HEK293 (cell line): ENCODE measurements around the gene DCP1A.
A peak's percentile ranks its signal among the peaks of the same experiment; 100 is the strongest.

Source experiments
- CTCF ChIA-PET: fragments of 350-600 bp; formaldehyde crosslinking; extraction: SDS; loops from one replicate; lab custom pipeline; 2021; ENCODE audit warnings: antibody characterized with exemption; lab: Yijun Ruan, JAX
- POLR2A ChIA-PET: fragments of 300-600 bp; formaldehyde crosslinking; extraction: SDS; loops from one replicate; lab custom pipeline; 2020; ENCODE audit warnings: antibody characterized with exemption, inconsistent platforms; lab: Yijun Ruan, JAX
- H3K27ac ChIP-seq: fragments of 200-500 bp; sonication (Bioruptor generic); 2 replicates; pipeline ENCODE4 v1.5.1; 2014; ENCODE audit warnings: low read depth, low read length, control low read depth, inconsistent platforms; ENCODE audit errors: extremely low read depth
- H3K36me3 ChIP-seq, 2 experiments: fragments of 200-500 bp in 1 of 2; sonication (Bioruptor generic) in 1 of 2; 1 replicate in 1 of 2; 2 replicates in 1 of 2; pipeline ENCODE4 v1.5.1; 2014 to 2017; ENCODE audit warnings: inconsistent platforms in 2 of 2, low read length in 2 of 2; ENCODE audit not compliant: control insufficient read depth in 2 of 2, insufficient read depth in 1 of 2
- H3K4me1 ChIP-seq: fragments of 200-500 bp; sonication (Bioruptor generic); 2 replicates; pipeline ENCODE4 v1.5.1; 2014; ENCODE audit warnings: mild to moderate bottlenecking, low read length, inconsistent platforms; ENCODE audit not compliant: control insufficient read depth, insufficient read depth
- H3K4me3 ChIP-seq: 2 replicates; pipeline ENCODE4 v1.5.1; 2011; ENCODE audit warnings: low read depth, mild to moderate bottlenecking, control low read depth, low read length, moderate library complexity
- H3K9me3 ChIP-seq: fragments of 200-500 bp; sonication (Bioruptor generic); 2 replicates; pipeline ENCODE4 v1.5.1; 2014; ENCODE audit warnings: low read depth, low read length, inconsistent platforms; ENCODE audit not compliant: control insufficient read depth, insufficient read depth
- ATF2 ChIP-seq: fragments of 450-650 bp; formaldehyde crosslinking; IDR thresholded peaks from 2 replicates; pipeline ENCODE4 v1.5.1; 2016; ENCODE audit warnings: missing biosample characterization, missing genetic modification characterization, low read depth
- CTCF ChIP-seq: fragments of 450-650 bp; formaldehyde crosslinking; IDR thresholded peaks from 2 replicates; pipeline ENCODE4 v1.5.1; 2016; ENCODE audit warnings: missing biosample characterization, missing genetic modification characterization
- KLF8 ChIP-seq: fragments of 450-650 bp; formaldehyde crosslinking; IDR thresholded peaks from 2 replicates; pipeline ENCODE4 v1.5.1; 2016; ENCODE audit warnings: missing biosample characterization, missing genetic modification characterization
- KLF9 ChIP-seq: fragments of 450-650 bp; formaldehyde crosslinking; IDR thresholded peaks from 2 replicates; pipeline ENCODE4 v1.5.1; 2016; ENCODE audit warnings: missing biosample characterization, missing genetic modification characterization, low read depth
- SALL2 ChIP-seq: fragments of 450-650 bp; formaldehyde crosslinking; IDR thresholded peaks from 2 replicates; pipeline ENCODE4 v1.5.0; 2017; ENCODE audit warnings: missing biosample characterization, mild to moderate bottlenecking, missing genetic modification characterization, borderline replicate concordance
- SETDB1 ChIP-seq: IDR thresholded peaks from one replicate; pipeline ENCODE4 v1.6.1; 2017; ENCODE audit warnings: mild to moderate bottlenecking, low read length, moderate library complexity, mixed read lengths; ENCODE audit not compliant: insufficient read length
- WT1 ChIP-seq: fragments of 450-650 bp; formaldehyde crosslinking; IDR thresholded peaks from 2 replicates; pipeline ENCODE4 v1.5.1; 2016; ENCODE audit warnings: missing biosample characterization, missing genetic modification characterization
- YY1 ChIP-seq: fragments of 450-650 bp; formaldehyde crosslinking; IDR thresholded peaks from 2 replicates; pipeline ENCODE4 v1.5.1; 2018; ENCODE audit warnings: missing biosample characterization, missing genetic modification characterization
- ZBTB21 ChIP-seq: fragments of 450-650 bp; formaldehyde crosslinking; IDR thresholded peaks from 2 replicates; pipeline ENCODE4 v1.5.1; 2017; ENCODE audit warnings: missing biosample characterization, missing genetic modification characterization
- ZBTB26 ChIP-seq: fragments of 450-650 bp; formaldehyde crosslinking; optimal IDR thresholded peaks from 2 replicates; pipeline ENCODE3; 2016; ENCODE audit warnings: missing biosample characterization, mild to moderate bottlenecking, missing genetic modification characterization
- ZBTB49 ChIP-seq: fragments of 450-650 bp; formaldehyde crosslinking; IDR thresholded peaks from 2 replicates; pipeline ENCODE4 v1.5.1; 2016; ENCODE audit warnings: missing biosample characterization, missing genetic modification characterization, low read depth
- ZEB2 ChIP-seq: fragments of 450-650 bp; formaldehyde crosslinking; IDR thresholded peaks from 2 replicates; pipeline ENCODE4 v1.5.1; 2016; ENCODE audit warnings: missing biosample characterization, missing genetic modification characterization
- ZNF140 ChIP-seq: fragments of 450-650 bp; formaldehyde crosslinking; IDR thresholded peaks from 2 replicates; pipeline ENCODE4 v1.5.1; 2016; ENCODE audit warnings: missing biosample characterization, missing genetic modification characterization
- ZNF155 ChIP-seq: fragments of 450-650 bp; formaldehyde crosslinking; IDR thresholded peaks from 2 replicates; pipeline ENCODE4 v1.5.1; 2016; ENCODE audit warnings: missing biosample characterization, missing genetic modification characterization
- ZNF214 ChIP-seq: fragments of 450-650 bp; formaldehyde crosslinking; IDR thresholded peaks from 2 replicates; pipeline ENCODE4 v1.5.1; 2017; ENCODE audit warnings: missing biosample characterization, mild to moderate bottlenecking, missing genetic modification characterization, borderline replicate concordance
- ZNF23 ChIP-seq: fragments of 450-650 bp; formaldehyde crosslinking; IDR thresholded peaks from 2 replicates; pipeline ENCODE4 v1.5.1; 2016; ENCODE audit warnings: missing biosample characterization, missing genetic modification characterization, borderline replicate concordance
- ZNF311 ChIP-seq: fragments of 450-650 bp; formaldehyde crosslinking; IDR thresholded peaks from 2 replicates; pipeline ENCODE4 v1.5.1; 2017; ENCODE audit warnings: missing biosample characterization, missing genetic modification characterization, borderline replicate concordance
- ZNF350 ChIP-seq: fragments of 450-650 bp; formaldehyde crosslinking; IDR thresholded peaks from 2 replicates; pipeline ENCODE4 v1.5.0; 2017; ENCODE audit warnings: missing biosample characterization, mild to moderate bottlenecking, missing genetic modification characterization
- ZNF398 ChIP-seq: fragments of 450-650 bp; formaldehyde crosslinking; IDR thresholded peaks from 2 replicates; pipeline ENCODE4 v1.5.1; 2017; ENCODE audit warnings: missing biosample characterization, missing genetic modification characterization
- ZNF416 ChIP-seq: fragments of 450-650 bp; formaldehyde crosslinking; IDR thresholded peaks from 2 replicates; pipeline ENCODE4 v1.5.1; 2016; ENCODE audit warnings: missing biosample characterization, missing genetic modification characterization
- ZNF488 ChIP-seq: fragments of 450-650 bp; formaldehyde crosslinking; IDR thresholded peaks from 2 replicates; pipeline ENCODE4 v1.5.1; 2016; ENCODE audit warnings: missing biosample characterization, missing genetic modification characterization
- ZNF501 ChIP-seq: fragments of 450-650 bp; formaldehyde crosslinking; IDR thresholded peaks from 2 replicates; pipeline ENCODE4 v1.5.1; 2016; ENCODE audit warnings: missing biosample characterization, missing genetic modification characterization
- ZNF514 ChIP-seq: fragments of 450-650 bp; formaldehyde crosslinking; IDR thresholded peaks from 2 replicates; pipeline ENCODE4 v1.5.1; 2016; ENCODE audit warnings: missing biosample characterization, missing genetic modification characterization
- ZNF600 ChIP-seq: fragments of 450-650 bp; formaldehyde crosslinking; IDR thresholded peaks from 2 replicates; pipeline ENCODE4 v1.5.1; 2016; ENCODE audit warnings: missing biosample characterization, missing genetic modification characterization
- ZNF785 ChIP-seq: fragments of 450-650 bp; formaldehyde crosslinking; IDR thresholded peaks from 2 replicates; pipeline ENCODE4 v1.5.1; 2016; ENCODE audit warnings: missing biosample characterization, missing genetic modification characterization
- ZSCAN4 ChIP-seq: fragments of 450-650 bp; formaldehyde crosslinking; IDR thresholded peaks from 2 replicates; pipeline ENCODE4 v1.5.1; 2017; ENCODE audit warnings: missing biosample characterization, missing genetic modification characterization

The DCP1A gene

GRCh38 chr3:53254509-53255422 lies 92.6 kb downstream of the DCP1A start:
- no peaks in the 10 kb centered on the region for H3K9me3 ChIP-seq
- H3K27ac ChIP-seq, result peak overlapping the region; percentile 91
- H3K4me3 ChIP-seq, result peak overlapping the region; percentile 88
- H3K36me3 ChIP-seq, result peaks cover 0 to 13% of the 10 kb centered on the region in 2 experiments; a peak in 2 of 3 replicates
- H3K4me1 ChIP-seq, result 0 out of 2 replicates have a peak, but pooled peaks cover under 1% of the 10 kb centered on the region
- ChIA-PET POLR2A (interaction anchor here (1.0 to 1.4 kb wide), 2 partner anchors 10 to 16 kb away, joined by 3 read pairs; no protein-coding TSS in a partner anchor), CTCF (interaction anchor here (0.6 kb wide), 1 partner anchor 69 kb away, joined by 3 read pairs; no protein-coding TSS in a partner anchor)
- no peak for TF ChIP-seq ZEB2 (tag by site-specific recombination)
- no peak for TF ChIP-seq YY1 (tag by site-specific recombination)
- no peak for TF ChIP-seq ZNF488
- no peak for TF ChIP-seq ZNF416 (tag by site-specific recombination)
- no peak for TF ChIP-seq KLF9
- no peak for TF ChIP-seq WT1
- TF ChIP-seq ZNF350 (tag by site-specific recombination), result no peak
- TF ChIP-seq ZNF311 (tag by site-specific recombination), result no peak
- TF ChIP-seq ZBTB49 (tag by site-specific recombination), result no peak
- TF ChIP-seq SALL2 (tag by site-specific recombination), result no peak
- no peak for TF ChIP-seq ZNF23
- TF ChIP-seq ZNF514 (tag by site-specific recombination), result no peak
- TF ChIP-seq ZNF214 (tag by site-specific recombination), result no peak
- no peak for TF ChIP-seq ZNF155
- no peak for TF ChIP-seq ATF2
- no peak for TF ChIP-seq SETDB1
- TF ChIP-seq ZSCAN4 (tag by site-specific recombination), result no peak
- TF ChIP-seq ZNF398, result peak; percentile 58
- TF ChIP-seq ZNF785, result no peak
- TF ChIP-seq ZNF600 (tag by site-specific recombination), result peak; percentile 80
- peak; percentile 30; the same call in 1 of the 2 replicates for TF ChIP-seq CTCF
- TF ChIP-seq ZBTB26, result peak; percentile 5
- peak; percentile 37; the same call in 1 of the 2 replicates for TF ChIP-seq ZBTB21 (tag by site-specific recombination)
- no peak for TF ChIP-seq ZNF140 (tag by site-specific recombination)
- TF ChIP-seq ZNF501 (tag by site-specific recombination), result no peak
- TF ChIP-seq KLF8 (tag by site-specific recombination), result peak; percentile 45; the same call in 1 of the 2 replicates
